Gastroesophageal sphincter (tissue), 3 donors: Measurements from ENCODE around the gene TMOD1.

Experiments used
- EP300 ChIP-seq: sonication (generic); formaldehyde crosslinking; IDR thresholded peaks from one replicate; pipeline ENCODE4 v1.6.1; 2017; ENCODE audit warnings: antibody characterized with exemption, mild to moderate bottlenecking
- POLR2A ChIP-seq, 2 donors: fragments of 450-650 bp; IDR thresholded peaks; one replicate each; pipeline ENCODE4 v1.6.1; 2017; ENCODE audit warnings: antibody characterized with exemption in 2 of 2, mild to moderate bottlenecking in 2 of 2, moderate library complexity in 1 of 2
- POLR2AphosphoS5 ChIP-seq: sonication (generic); formaldehyde crosslinking; IDR thresholded peaks from one replicate; pipeline ENCODE4 v1.6.1; 2017; ENCODE audit warnings: antibody characterized with exemption
- TF ChIP-seq, protein P1 (sequence below), 4 experiments: fragments of 200-600 bp in 2 of 4; fragments of 450-650 bp in 2 of 4; sonication (generic) in 1 of 4; IDR thresholded peaks; one replicate each; pipeline ENCODE4 v1.5.1; 2017 to 2019; ENCODE audit warnings: antibody characterized with exemption in 4 of 4, mild to moderate bottlenecking in 2 of 4, moderate library complexity in 2 of 4

DNA sequence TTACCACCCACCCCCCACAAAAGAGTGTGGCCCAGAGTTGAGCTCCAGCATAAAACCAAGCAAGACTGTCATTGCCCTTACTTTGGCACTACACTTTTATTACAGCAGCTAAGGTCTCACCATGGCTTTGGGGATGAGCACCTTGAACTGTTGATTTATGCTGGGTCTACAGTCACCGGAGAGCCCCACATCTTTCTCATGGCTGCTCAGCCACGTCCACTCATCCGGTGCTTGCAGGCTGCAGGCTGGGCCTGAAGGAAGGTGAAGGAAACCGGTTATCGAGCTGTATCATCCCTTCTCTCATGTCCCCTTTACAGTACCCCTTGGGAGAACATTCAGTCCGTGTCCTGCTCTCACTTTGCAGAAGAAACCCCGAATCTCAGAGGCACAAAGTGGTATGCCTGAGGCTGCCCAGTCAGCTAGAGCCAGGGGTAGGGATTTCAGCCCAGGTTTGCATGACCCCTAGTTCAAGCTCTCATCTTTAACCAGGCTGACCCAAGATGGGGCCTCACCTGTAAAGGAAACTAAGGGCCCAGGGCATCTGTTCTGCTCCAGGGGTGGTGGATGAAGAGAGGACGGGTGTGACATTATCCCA lies 11.6 kb downstream of the TMOD1 start:
- TF ChIP-seq POLR2AphosphoS5, result no peak
- TF ChIP-seq POLR2A (IDR thresholded peaks at IDR 0.05), result no peak
- TF ChIP-seq, protein P1, sequence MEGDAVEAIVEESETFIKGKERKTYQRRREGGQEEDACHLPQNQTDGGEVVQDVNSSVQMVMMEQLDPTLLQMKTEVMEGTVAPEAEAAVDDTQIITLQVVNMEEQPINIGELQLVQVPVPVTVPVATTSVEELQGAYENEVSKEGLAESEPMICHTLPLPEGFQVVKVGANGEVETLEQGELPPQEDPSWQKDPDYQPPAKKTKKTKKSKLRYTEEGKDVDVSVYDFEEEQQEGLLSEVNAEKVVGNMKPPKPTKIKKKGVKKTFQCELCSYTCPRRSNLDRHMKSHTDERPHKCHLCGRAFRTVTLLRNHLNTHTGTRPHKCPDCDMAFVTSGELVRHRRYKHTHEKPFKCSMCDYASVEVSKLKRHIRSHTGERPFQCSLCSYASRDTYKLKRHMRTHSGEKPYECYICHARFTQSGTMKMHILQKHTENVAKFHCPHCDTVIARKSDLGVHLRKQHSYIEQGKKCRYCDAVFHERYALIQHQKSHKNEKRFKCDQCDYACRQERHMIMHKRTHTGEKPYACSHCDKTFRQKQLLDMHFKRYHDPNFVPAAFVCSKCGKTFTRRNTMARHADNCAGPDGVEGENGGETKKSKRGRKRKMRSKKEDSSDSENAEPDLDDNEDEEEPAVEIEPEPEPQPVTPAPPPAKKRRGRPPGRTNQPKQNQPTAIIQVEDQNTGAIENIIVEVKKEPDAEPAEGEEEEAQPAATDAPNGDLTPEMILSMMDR (IDR thresholded peaks at IDR 0.05), result no peak
- no peak for TF ChIP-seq EP300
